ENCODE measurements around the gene FERD3L. TPM values are rescaled to one million over a fixed set of nuclear protein-coding genes. Genes with fewer than 3 reads are reported as not detected.

Gene FERD3L
- total RNA-seq, 4 donors from 2014 or later, result not detected

- intact Hi-C loops (cut with DNase I), result no loop called here
- DNase-seq, result no peak
- no peak for TF ChIP-seq POLR2A (IDR thresholded peaks at IDR 0.05)
- no peak for TF ChIP-seq CTCF (IDR thresholded peaks at IDR 0.05)
- Histone ChIP-seq H3K27me3 (peaks cover 5 to 100% (median 32%) of the 10 kb centered on the region in 4 donors), H3K36me3 (no peaks in the 10 kb centered on the region), H3K27ac (peak overlapping the region; percentile 10 to 91 (median 84)), H3K9me3 (no peaks in the 10 kb centered on the region), H3K4me1 (peaks cover 0 to 30% (median 19%) of the 10 kb centered on the region in 3 donors), H3K4me3 (peak overlapping the region in 1 of 4 donors; percentile 3)
- 24 to 28% methylated on average over 11 of the region's 11 CpGs for WGBS, 2 donors
Measured at GRCh38 chr7:19110026-19110730, 35.0 kb downstream of the FERD3L start.

GRCh38 chr7:19109000-19109946 is 35.9 kb downstream of the FERD3L start:
- intact Hi-C loops (cut with DNase I), result no loop called here
- peak overlapping the region; percentile 10 to 91 (median 84) for H3K27ac ChIP-seq
- peaks cover 5 to 100% (median 28%) of the 10 kb centered on the region in 4 donors for H3K27me3 ChIP-seq
- H3K9me3 ChIP-seq, result no peaks in the 10 kb centered on the region
- 39% methylated on average over 11 of the region's 11 CpGs for WGBS, 2 donors
- H3K36me3 ChIP-seq, result no peaks in the 10 kb centered on the region
- H3K4me1 ChIP-seq, result peaks cover 0 to 30% (median 19%) of the 10 kb centered on the region in 3 donors
- TF ChIP-seq POLR2A (IDR thresholded peaks at IDR 0.05), result no peak
- TF ChIP-seq CTCF (IDR thresholded peaks at IDR 0.05), result no peak
- H3K4me3 ChIP-seq, result peak overlapping the region in 2 of 4 donors; percentile 45 to 58
- DNase-seq, result no peak

GRCh38 chr7:19107356-19108146 is 37.7 kb downstream of the FERD3L start:
- 5 to 7% methylated on average over 34 to 44 of the region's 48 CpGs for WGBS, 2 donors
- Histone ChIP-seq H3K9me3 (no peaks in the 10 kb centered on the region), H3K4me1 (peaks cover 0 to 29% (median 19%) of the 10 kb centered on the region in 3 donors), H3K27me3 (peaks cover 5 to 100% (median 25%) of the 10 kb centered on the region in 4 donors), H3K27ac (peak overlapping the region; percentile 67 to 91 (median 84)), H3K36me3 (no peaks in the 10 kb centered on the region), H3K4me3 (peak overlapping the region; percentile 16 to 58 (median 44))
- TF ChIP-seq CTCF (IDR thresholded peaks at IDR 0.05) (no peak), POLR2A (IDR thresholded peaks at IDR 0.05) (peak in 2 of 4 donors; percentile 26 to 38)
- DNase-seq, result no peak
- intact Hi-C loops (cut with DNase I), result no loop called here

GRCh38 chr7:19107081-19107355 is 38.2 kb downstream of the FERD3L start:
- Histone ChIP-seq H3K9me3 (no peaks in the 10 kb centered on the region), H3K4me1 (peaks cover 0 to 24% (median 19%) of the 10 kb centered on the region in 3 donors), H3K27ac (peak overlapping the region; percentile 67 to 91 (median 84)), H3K4me3 (peak overlapping the region; percentile 16 to 58 (median 44)), H3K27me3 (peaks cover 2 to 100% (median 22%) of the 10 kb centered on the region in 4 donors), H3K36me3 (no peaks in the 10 kb centered on the region)
- no peak for DNase-seq
- intact Hi-C loops (cut with DNase I), result no loop called here
- no peak for TF ChIP-seq CTCF (IDR thresholded peaks at IDR 0.05)
- no peak for TF ChIP-seq POLR2A (IDR thresholded peaks at IDR 0.05)
- WGBS, 2 donors, result 5 to 8% methylated on average over 6 of the region's 6 CpGs
